Smooth muscle cell of the brain vasculature (primary cell): Measurements from ENCODE around the gene GTF2H4.

Source experiments
- DNase-seq: peaks from one replicate; pipeline ENCODE4 v3.0.0-alpha.2; 2012; ENCODE audit warnings: low read depth, low spot score

The GTF2H4 gene

DNA sequence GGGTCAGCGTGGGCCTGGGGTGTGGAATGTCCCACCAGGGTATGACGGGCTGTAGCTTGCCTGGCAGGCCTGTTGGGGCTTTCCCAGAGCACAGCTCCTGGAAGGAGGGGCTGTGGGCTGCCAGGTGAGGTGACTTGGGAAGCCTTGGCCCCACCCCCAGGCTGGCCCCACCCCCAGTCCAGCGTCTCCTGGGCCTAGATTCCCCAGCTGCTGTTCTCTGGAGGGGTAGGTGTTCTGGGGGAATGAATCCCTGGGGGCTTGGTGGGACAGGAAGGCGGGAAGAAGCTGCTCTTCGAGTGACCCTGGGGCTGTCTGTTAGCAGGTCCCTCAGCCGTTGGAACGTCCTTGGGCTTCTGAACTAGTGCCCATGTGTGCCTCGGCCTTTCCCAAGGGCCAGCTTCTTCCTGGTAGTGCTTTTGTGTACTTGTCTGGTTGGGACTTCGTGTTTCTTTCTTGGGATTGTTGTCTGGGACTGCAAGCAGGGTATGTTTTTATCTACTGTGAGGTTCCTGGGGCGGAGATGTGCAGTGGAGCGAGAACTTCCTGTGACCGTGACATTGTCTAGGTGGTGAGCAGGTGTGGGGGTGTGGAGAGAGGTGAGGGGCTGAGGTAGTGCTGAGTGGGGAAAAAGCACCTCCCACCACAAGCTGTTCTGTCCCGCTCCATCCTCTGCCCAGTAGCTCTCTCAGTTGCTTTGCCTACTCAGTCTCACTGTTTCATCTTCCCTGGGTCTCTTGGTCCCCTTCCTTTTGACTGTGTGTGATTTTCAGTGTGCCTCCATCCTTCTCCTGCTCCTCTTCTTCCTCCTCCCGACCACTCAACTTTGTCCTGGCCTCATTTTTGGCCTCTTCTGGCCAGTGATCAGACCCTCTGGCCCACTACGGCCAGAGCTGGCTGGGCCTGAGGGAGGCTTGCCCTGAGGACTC is 25.0 kb upstream of the GTF2H4 start:
- no peak for DNase-seq

DNA sequence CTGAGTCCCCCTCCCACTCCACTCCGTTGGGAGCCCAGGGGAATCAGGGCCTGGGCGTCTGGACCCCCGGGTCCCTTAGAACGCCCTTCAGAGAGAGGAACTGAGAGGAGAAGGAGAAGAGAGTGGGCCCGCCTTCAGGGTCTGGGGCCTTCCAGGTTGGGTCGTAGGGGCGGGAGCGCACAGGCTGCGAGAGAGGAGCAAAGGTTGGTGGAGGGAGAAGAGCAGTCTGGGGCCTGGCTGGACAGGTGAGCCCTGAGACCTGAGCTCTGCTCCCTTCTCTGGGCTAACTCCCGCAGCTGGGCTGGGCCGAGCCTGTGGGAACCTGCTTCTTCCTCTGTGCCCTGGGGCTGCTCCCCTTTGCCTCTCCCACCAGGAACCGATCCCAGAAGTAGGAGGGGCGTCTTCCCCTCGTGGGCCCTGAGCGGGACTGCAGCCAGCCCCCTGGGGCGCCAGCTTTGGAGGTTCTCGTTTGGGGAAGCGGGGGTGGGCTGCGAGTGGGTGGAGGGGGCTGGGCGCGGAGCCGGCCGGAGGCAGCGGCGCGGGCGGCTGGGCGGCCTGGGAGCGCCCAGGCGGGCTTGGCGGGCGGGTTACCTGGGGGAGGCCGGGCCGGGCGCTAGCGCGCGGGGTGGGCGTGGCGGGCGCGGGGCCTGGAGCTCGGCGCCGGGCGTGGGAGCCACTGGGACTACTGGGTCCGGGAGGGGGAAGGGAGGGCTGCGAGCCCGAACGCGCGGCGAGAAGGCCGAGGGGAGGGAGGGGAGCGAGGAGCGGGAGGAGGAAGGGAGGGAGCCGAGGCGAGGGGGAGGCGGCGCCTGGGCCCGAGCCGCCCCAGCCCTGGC is 24.1 kb upstream of the GTF2H4 start, which contains the start of gene DDR1:
DDR1 (plus strand) TSS at position 835 of the 836 bp plus-strand sequence. CDS start 4,211 bp downstream, outside the sequence.
- no peak for DNase-seq

- DNase-seq, result no peak
These were observed 23.2 kb upstream of the GTF2H4 start for GRCh38 chr6:30884521-30885480.

DNA sequence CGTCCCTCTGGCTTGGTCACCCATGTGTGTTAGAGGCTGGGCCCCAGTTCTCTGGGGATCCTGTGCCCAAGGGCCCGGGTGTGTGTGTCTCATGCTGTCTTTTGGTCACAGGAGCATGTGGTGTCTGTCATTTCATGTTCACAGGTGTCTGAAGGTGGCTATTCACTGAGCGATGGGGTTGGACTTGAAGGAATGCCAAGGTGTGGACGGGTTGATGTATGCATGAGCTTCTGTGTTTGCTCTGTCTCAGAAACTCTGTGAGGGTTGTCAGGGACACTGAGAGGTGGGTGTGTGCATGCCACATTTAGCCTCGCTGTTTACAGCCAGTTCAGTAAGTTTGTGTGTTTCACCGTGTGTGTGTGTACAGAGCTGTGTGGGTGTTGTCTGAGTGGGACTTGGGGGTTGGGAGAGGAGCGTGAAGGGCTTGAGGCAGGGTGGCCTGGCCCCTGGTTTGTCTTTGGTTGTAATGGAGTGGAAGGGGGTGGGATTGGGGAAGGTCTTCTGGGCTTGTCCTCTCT is 22.5 kb upstream of the GTF2H4 start:
- no peak for DNase-seq

GRCh38 chr6:30885999-30886896 is 21.8 kb upstream of the GTF2H4 start:
- DNase-seq, result no peak

GRCh38 chr6:30886897-30887255 is 21.1 kb upstream of the GTF2H4 start:
- no peak for DNase-seq

- no peak for DNase-seq
These were observed 19.8 kb upstream of the GTF2H4 start for GRCh38 chr6:30887901-30888815.

DNA sequence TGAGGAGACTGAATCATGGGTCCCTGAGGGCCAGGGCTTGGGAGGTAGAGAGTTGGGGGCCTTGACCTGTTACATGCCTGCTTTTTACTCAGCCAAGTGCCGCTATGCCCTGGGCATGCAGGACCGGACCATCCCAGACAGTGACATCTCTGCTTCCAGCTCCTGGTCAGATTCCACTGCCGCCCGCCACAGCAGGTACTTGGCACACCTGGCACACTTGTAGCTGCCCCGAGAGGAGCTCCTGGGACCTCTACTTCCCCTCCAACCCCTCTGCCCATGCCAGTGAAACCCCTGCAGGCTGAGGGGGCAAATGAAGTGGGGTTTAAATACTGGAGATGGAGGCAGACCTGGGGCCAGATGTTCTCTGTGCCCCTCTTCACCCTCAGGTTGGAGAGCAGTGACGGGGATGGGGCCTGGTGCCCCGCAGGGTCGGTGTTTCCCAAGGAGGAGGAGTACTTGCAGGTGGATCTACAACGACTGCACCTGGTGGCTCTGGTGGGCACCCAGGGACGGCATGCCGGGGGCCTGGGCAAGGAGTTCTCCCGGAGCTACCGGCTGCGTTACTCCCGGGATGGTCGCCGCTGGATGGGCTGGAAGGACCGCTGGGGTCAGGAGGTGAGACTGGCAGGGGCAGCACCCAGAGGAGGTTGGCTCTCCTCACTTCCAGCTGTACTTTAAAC is 19.1 kb upstream of the GTF2H4 start:
- DNase-seq, result no peak

GRCh38 chr6:30889496-30889885 is 18.5 kb upstream of the GTF2H4 start:
- DNase-seq, result no peak

DNA sequence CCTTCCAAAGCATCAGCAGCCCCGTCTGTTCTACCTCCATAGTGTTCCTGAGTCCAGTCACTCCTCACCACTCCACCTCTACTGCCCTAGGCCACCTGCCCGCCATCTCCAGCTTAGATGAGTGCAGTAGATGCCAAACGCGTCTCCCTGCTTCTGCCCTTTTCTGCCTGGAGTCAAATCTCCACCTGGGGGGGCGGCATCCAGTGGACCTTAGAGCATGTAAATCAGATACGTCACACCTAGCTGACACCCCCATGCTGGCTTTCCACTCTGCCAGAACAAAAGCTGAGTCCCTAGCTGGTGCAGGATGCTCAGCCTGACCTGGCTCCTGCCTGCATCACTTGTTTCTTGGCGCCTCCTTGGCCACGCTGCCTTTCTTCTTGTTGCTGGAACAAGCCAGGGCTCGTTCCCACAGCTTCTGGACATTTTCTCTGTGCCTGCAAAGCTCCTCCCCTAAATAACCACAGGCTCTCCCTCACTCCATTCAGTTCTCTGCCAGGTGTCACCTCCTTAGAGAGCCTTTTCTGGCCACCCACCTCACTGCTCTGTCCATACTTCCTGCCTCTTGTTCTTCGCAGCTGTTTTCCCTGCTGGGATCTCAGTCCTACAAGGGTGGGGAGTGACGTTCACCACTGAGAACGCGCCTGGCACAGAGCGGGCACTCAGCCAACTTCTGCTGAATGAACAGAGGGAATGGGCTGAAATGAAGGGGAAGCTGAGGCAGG is 17.9 kb upstream of the GTF2H4 start:
- DNase-seq, result no peak

DNA sequence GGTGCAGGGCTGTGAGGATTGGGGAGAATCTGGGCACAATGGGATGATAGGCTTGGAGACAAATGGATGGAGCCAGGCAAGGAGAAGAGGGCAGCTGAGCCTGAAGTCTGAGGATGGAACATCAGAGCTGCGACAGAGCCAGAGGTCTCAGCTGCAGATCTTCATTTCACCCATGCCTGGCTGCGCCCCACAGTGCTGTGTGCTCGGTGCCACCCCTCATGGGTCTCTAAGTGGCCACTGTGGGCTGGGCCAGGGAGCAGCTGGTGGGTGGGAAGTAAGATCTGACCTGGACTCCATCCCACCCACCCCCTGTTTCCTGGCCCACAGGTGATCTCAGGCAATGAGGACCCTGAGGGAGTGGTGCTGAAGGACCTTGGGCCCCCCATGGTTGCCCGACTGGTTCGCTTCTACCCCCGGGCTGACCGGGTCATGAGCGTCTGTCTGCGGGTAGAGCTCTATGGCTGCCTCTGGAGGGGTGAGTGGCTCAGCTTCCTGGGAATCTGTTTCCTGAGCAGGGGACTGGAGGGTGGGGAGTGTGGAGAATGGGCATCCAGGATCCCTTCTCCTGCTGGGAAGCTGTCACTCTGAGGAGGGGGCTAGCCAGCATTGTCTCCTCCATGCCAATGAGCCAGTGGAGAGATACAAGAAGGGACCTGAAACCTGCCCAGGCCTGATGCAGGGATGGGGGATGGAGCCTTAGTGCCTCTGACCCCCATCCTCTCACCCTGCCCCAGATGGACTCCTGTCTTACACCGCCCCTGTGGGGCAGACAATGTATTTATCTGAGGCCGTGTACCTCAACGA is 17.2 kb upstream of the GTF2H4 start:
- no peak for DNase-seq

GRCh38 chr6:30891450-30891723 is 16.6 kb upstream of the GTF2H4 start:
- DNase-seq, result no peak

GRCh38 chr6:30891816-30892538 is 16.0 kb upstream of the GTF2H4 start:
- no peak for DNase-seq

GRCh38 chr6:30893001-30893591 is 14.9 kb upstream of the GTF2H4 start:
- DNase-seq, result no peak

- no peak for DNase-seq
These were observed 14.3 kb upstream of the GTF2H4 start for GRCh38 chr6:30893666-30894065.

DNA sequence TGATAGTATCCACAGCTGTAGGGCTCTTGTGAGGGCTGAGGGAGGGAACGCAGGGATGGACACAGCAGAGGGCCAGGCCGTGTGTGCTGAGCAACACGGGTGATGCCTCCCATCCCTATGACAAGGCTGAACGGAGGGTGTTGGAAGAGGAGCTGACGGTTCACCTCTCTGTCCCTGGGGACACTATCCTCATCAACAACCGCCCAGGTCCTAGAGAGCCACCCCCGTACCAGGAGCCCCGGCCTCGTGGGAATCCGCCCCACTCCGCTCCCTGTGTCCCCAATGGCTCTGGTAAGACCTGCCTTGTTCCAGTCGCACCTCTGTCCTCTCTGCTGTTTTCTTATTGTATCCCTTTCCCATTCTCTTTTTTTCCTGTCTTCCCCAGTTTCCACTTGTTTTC is 13.6 kb upstream of the GTF2H4 start:
- DNase-seq, result no peak
